Activated CD8-positive, alpha-beta memory T cell treated with anti-CD3 and anti-CD28 coated beads, Interleukin-2, amount 50 U/mL, for 24 hours (primary cell): ENCODE results near the gene SLC35D3.
"Not testable (repeated sequence)": the region's sequence is repeated elsewhere in the genome, so short reads cannot be mapped to it uniquely, and the experiment has no call there.

Experiments used
- DNase-seq: peaks from one replicate; pipeline ENCODE4 v3.0.0-alpha.2; 2020; ENCODE audit errors: extremely low read depth

SLC35D3 gene

GRCh38 chr6:136964398-136964797 lies 42.3 kb downstream of the SLC35D3 start:
- no peak for DNase-seq

GRCh38 chr6:136967876-136968752 lies 46.0 kb downstream of the SLC35D3 start:
- DNase-seq, result peak; percentile 24

- no peak for DNase-seq
These were observed 46.7 kb downstream of the SLC35D3 start for GRCh38 chr6:136968837-136969236.

DNA sequence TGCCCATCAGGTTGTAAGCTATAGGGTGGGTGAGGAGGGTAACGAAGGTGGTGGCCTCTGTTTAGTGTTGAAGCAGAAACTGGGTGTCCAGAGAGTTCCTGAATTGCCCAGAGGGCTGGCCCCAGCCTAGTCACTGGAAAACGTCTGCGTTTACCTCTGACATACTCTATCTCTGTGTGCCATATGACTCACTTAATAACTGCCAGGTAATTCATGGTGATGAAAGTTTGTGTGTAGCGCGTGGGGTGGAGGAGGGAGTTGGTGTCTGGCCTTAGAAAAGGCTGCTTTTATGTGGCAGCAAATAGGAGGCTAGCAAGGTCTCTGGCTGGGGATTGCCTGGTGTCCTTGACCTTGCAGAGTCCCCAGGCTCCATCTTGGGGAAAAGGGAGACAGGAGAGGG lies 47.3 kb downstream of the SLC35D3 start:
- DNase-seq, result no peak

DNA sequence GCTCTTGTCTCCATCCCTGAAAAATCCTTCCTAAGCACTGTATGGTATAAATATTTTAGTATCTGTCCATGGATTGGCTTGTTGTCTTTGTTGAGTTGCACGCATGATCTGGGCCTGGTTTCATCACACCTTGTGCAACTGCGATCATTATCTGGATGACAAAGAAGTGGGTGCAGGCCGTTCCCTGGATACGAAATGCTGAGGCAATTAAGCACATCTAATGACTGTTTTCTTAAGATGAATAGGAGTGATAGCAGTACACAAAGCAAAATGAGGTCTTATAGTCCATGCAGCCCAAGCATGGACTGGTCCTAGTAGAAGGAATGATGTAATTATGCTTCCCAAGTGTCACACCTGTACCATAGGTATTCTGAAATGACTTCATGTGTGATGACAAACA lies 47.8 kb downstream of the SLC35D3 start:
- no peak for DNase-seq

GRCh38 chr6:136971609-136972008 lies 49.5 kb downstream of the SLC35D3 start:
- DNase-seq, result no peak

- DNase-seq, result not testable (repeated sequence)
These were observed 51.7 kb downstream of the SLC35D3 start for GRCh38 chr6:136973781-136974180.
